HG03520 (cell line): ENCODE data around the gene CCL26.
"Not testable (repeated sequence)": the region's sequence is repeated elsewhere in the genome, so short reads cannot be mapped to it uniquely, and the experiment has no call there.

Experiments used
- ATAC-seq: cut with Tn5 transposase; IDR thresholded peaks from one replicate; pipeline ENCODE4 v1.9.1; 2021; ENCODE audit warnings: mild to moderate bottlenecking, moderate library complexity; ENCODE audit not compliant: unreplicated experiment

Gene CCL26

GRCh38 chr7:75739796-75740672 is 32.0 kb downstream of the CCL26 start:
- no peak for ATAC-seq

GRCh38 chr7:75738975-75739795 is 32.8 kb downstream of the CCL26 start:
- ATAC-seq: peak; percentile 93

- ATAC-seq: peak; percentile 6
Measured at GRCh38 chr7:75738604-75738974, 33.4 kb downstream of the CCL26 start, which contains the start of gene HIP1. HIP1 (minus strand) TSS chr7:75738941; CDS start chr7:75738920, 21 bp downstream.

GRCh38 chr7:75737856-75738603 is 34.0 kb downstream of the CCL26 start:
- no peak for ATAC-seq

GRCh38 chr7:75735581-75736350 is 36.2 kb downstream of the CCL26 start:
- ATAC-seq: no peak

GRCh38 chr7:75734586-75735458 is 37.2 kb downstream of the CCL26 start:
- no peak for ATAC-seq

GRCh38 chr7:75732764-75733630 is 39.0 kb downstream of the CCL26 start:
- ATAC-seq: no peak

- ATAC-seq: no peak
Measured at GRCh38 chr7:75732016-75732521, 39.9 kb downstream of the CCL26 start.

- no peak for ATAC-seq
Measured at GRCh38 chr7:75729851-75730274, 42.1 kb downstream of the CCL26 start.

- no peak for ATAC-seq
Measured at GRCh38 chr7:75727881-75728593, 44.0 kb downstream of the CCL26 start.

- ATAC-seq: not testable (repeated sequence)
Measured at GRCh38 chr7:75727351-75727750, 44.7 kb downstream of the CCL26 start.

- no peak for ATAC-seq
Measured at GRCh38 chr7:75725306-75725705, 46.7 kb downstream of the CCL26 start.

GRCh38 chr7:75723444-75723843 is 48.6 kb downstream of the CCL26 start:
- ATAC-seq: no peak

GRCh38 chr7:75722373-75722772 is 49.6 kb downstream of the CCL26 start:
- ATAC-seq: no peak

- not testable (repeated sequence) for ATAC-seq
Measured at GRCh38 chr7:75721922-75722321, 50.1 kb downstream of the CCL26 start.

- no peak for ATAC-seq
Measured at GRCh38 chr7:75721426-75721825, 50.6 kb downstream of the CCL26 start.

- ATAC-seq: no peak
Measured at GRCh38 chr7:75719626-75720025, 52.4 kb downstream of the CCL26 start.
